Measurements from ENCODE around the gene LMCD1. TPM values are rescaled to one million over a fixed set of nuclear protein-coding genes. Genes with fewer than 3 reads are reported as not detected.

The LMCD1 gene
- polyA plus RNA-seq, 3 donors: 0.09 to 0.51 TPM; not detected in 1

DNA sequence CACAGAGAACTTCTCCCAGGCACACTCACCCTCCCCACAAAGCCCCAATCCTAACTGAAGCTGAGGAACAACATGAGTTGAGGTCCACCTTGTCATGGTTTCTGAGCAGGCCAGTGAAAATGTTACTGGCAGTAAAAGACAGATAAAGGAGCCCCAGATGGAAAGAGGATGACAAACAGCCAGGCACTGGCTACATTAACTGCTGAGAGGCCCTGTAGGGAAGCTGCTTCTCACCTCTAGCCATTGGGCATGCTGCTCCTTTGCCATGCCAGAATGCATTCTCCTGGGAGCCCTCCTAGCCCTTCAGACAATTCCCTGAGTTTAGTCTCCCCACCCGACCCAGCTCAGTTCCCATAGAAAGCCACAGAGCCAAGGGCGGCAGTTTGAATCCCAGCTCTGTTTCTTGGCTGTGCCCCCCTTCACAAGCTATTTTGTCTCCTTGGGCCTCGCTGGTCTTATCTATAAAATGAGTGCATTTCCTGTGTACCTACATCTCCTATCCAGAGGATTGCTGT lies 60.5 kb downstream of the LMCD1 start:
- H3K27me3 Mint-ChIP-seq (ENCODE audit: low read depth in 3 of 3): peaks cover 0 to 3% (median 0%) of the 10 kb centered on the region in 3 donors
- H2AFZ ChIP-seq (ENCODE audit: insufficient read depth, low read depth, low read length, poor library complexity, severe bottlenecking): no peak overlapping the region
- H3K4me1 Mint-ChIP-seq: no peaks in the 10 kb centered on the region
- no peak overlapping the region for H3K9ac ChIP-seq (ENCODE audit: insufficient read depth, low read length, poor library complexity, severe bottlenecking)
- H3K4me2 ChIP-seq (replicated peaks; ENCODE audit: extremely low read depth, low read length, poor library complexity, severe bottlenecking): no peak overlapping the region
- peaks cover 0 to 8% (median 1%) of the 10 kb centered on the region in 7 donors for H3K9me3 Mint-ChIP-seq
- DNase-seq: no peak
- no peak for TF ChIP-seq CTCF (IDR thresholded peaks at IDR 0.05)
- H3K36me3 Mint-ChIP-seq: no peaks in the 10 kb centered on the region
- H3K79me2 ChIP-seq (ENCODE audit: insufficient read depth, low read length): no peaks in the 10 kb centered on the region
- H4K20me1 ChIP-seq (ENCODE audit: insufficient read depth, low read length): no peaks in the 10 kb centered on the region
- H3K27ac ChIP-seq (ENCODE audit: low read depth in 1 of 2, low read length in 2 of 2): no peak overlapping the region
- intact Hi-C loops (cut with micrococcal nuclease): no loop called here
- WGBS (ENCODE audit: insufficient coverage): 86% methylated on average over 2 of the region's 3 CpGs
- no peaks in the 10 kb centered on the region for H3K27me3 ChIP-seq (ENCODE audit: control insufficient read depth in 2 of 2, insufficient read depth in 2 of 2, low read length in 2 of 2)
- H3K36me3 ChIP-seq (replicated peaks in 1 of 2; ENCODE audit: control insufficient read depth in 1 of 2, insufficient read depth in 2 of 2, low read length in 2 of 2): no peaks in the 10 kb centered on the region
- no peak overlapping the region for H3K27ac Mint-ChIP-seq
- H3K4me1 ChIP-seq (ENCODE audit: control insufficient read depth in 1 of 2, insufficient read depth in 2 of 2, low read length in 2 of 2): no peaks in the 10 kb centered on the region
- H3K4me3 ChIP-seq (replicated peaks in 1 of 3; ENCODE audit: low read depth in 2 of 3, low read length in 3 of 3): no peak overlapping the region
- H3K9me3 ChIP-seq (replicated peaks in 1 of 2; ENCODE audit: control insufficient read depth in 1 of 2, insufficient read depth in 1 of 2, low read length in 2 of 2): no peaks in the 10 kb centered on the region
- H3K4me3 Mint-ChIP-seq: no peak overlapping the region

DNA sequence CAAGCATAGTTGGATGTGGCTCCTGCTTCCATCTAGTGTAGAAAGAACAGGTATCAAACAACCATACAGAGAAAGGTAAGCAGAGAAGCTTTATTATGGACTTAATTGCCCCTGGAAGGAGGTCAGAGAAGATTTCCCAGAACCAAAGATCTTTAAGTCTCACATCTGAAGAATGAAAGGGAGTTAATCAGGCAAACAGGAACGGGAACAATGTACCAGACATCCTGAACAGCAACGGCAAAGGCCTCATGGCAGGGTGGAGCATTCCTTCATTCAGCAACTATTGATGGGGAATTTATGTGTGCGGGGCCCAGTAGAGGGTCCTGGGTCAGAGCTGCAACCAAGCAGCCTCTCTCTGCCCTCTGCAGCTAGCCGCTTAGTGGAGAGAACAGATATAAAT lies 61.5 kb downstream of the LMCD1 start:
- Mint-ChIP-seq H3K36me3 (no peaks in the 10 kb centered on the region), H3K27ac (no peak overlapping the region), H3K4me3 (no peak overlapping the region), H3K27me3 (ENCODE audit: low read depth in 3 of 3) (peaks cover 0 to 3% (median 0%) of the 10 kb centered on the region in 3 donors), H3K9me3 (peaks cover 0 to 8% (median 1%) of the 10 kb centered on the region in 7 donors), H3K4me1 (no peaks in the 10 kb centered on the region)
- H2AFZ ChIP-seq (ENCODE audit: insufficient read depth, low read depth, low read length, poor library complexity, severe bottlenecking): no peak overlapping the region
- no peaks in the 10 kb centered on the region for H3K36me3 ChIP-seq (replicated peaks in 1 of 2; ENCODE audit: control insufficient read depth in 1 of 2, insufficient read depth in 2 of 2, low read length in 2 of 2)
- no peak overlapping the region for H3K4me3 ChIP-seq (replicated peaks in 1 of 3; ENCODE audit: low read depth in 2 of 3, low read length in 3 of 3)
- intact Hi-C loops (cut with micrococcal nuclease): no loop called here
- no peak overlapping the region for H3K27ac ChIP-seq (ENCODE audit: low read depth in 1 of 2, low read length in 2 of 2)
- no peak overlapping the region for H3K9ac ChIP-seq (ENCODE audit: insufficient read depth, low read length, poor library complexity, severe bottlenecking)
- DNase-seq: no peak
- H3K79me2 ChIP-seq (ENCODE audit: insufficient read depth, low read length): no peaks in the 10 kb centered on the region
- no peak overlapping the region for H3K4me2 ChIP-seq (replicated peaks; ENCODE audit: extremely low read depth, low read length, poor library complexity, severe bottlenecking)
- WGBS (ENCODE audit: insufficient coverage): no CpG with 5 or more reads among the region's 4 CpGs
- no peaks in the 10 kb centered on the region for H4K20me1 ChIP-seq (ENCODE audit: insufficient read depth, low read length)
- H3K9me3 ChIP-seq (replicated peaks in 1 of 2; ENCODE audit: control insufficient read depth in 1 of 2, insufficient read depth in 1 of 2, low read length in 2 of 2): no peaks in the 10 kb centered on the region
- no peak for TF ChIP-seq CTCF (IDR thresholded peaks at IDR 0.05)
- H3K4me1 ChIP-seq (ENCODE audit: control insufficient read depth in 1 of 2, insufficient read depth in 2 of 2, low read length in 2 of 2): no peaks in the 10 kb centered on the region
- H3K27me3 ChIP-seq (ENCODE audit: control insufficient read depth in 2 of 2, insufficient read depth in 2 of 2, low read length in 2 of 2): no peaks in the 10 kb centered on the region

All from CD14-positive monocyte (primary cell).